Measurements from ENCODE around the gene NAXD.
"Not testable (repeated sequence)": the region's sequence is repeated elsewhere in the genome, so short reads cannot be mapped to it uniquely, and the experiment has no call there.

Gene NAXD

DNA sequence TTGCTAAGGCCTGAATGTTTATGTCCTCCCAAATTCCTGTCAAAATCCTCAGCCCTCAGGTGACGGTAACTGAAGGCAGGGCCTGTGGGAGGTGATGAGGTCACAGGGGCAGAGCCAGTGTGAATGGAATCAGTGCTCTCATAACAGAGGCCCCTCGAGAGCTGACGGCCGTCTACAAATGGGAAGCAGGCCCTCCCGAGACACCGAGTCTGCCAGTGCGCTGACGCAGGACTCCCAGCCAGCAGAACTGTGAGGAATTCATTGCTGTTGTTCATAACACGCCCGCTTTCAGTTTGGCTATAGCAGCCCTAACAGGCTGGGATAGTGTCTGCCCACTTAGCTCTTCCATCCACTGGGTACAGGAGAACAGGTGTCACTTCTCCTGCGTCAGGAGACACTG is 49.3 kb downstream of the NAXD start:
- DNase-seq (ENCODE audit: low spot score) = no peak

DNA sequence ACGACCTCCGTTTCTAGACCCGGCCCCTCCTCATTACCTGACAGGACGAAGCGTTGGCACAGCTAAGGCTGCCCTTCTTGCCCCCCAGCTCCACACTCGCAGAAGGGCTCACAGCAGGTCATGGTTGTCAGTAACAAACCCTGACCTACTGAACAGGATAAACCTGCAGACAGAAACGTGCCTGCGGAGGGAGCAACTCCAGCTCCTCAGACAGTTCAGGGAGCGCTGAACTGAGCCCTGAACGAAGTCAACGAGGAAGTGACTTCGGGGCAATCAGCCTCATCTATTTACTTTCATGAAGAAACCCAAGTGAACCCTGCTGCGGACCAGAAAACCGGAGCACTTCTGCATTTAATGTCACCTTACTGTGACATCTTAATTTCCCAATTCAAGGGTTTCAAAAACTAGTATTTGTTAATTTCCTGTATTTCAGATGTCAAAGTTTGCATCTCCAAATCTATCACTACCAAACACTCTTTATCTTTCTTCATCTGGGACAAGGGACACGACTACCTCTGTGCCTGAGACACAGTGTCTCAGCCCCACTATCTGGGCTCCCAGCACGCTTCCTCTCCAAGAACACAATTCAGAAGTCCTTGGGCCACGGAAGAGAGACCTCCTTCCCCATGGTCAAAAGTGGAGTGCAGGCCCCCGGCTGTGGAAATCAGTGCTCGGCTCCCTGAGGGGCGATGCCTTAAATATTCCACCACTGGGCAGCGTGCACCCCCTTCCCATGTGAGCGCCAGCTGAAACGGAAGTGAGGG is 50.3 kb downstream of the NAXD start:
- DNase-seq (ENCODE audit: low spot score) = no peak

DNA sequence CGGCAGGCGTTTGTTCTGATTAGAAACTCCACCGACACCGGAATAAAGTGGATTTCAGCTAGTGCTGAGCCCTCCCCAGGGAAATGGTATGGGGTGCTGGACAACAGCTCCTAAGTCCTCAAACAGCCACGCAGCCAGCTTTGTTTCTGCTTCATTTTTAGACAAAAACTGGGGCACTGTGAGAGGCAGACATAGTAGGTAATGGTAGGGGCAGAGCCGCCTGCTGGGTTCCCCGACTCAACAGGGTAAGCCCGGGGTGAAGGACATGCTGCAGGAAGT is 50.8 kb downstream of the NAXD start:
- DNase-seq (ENCODE audit: low spot score) = no peak

DNA sequence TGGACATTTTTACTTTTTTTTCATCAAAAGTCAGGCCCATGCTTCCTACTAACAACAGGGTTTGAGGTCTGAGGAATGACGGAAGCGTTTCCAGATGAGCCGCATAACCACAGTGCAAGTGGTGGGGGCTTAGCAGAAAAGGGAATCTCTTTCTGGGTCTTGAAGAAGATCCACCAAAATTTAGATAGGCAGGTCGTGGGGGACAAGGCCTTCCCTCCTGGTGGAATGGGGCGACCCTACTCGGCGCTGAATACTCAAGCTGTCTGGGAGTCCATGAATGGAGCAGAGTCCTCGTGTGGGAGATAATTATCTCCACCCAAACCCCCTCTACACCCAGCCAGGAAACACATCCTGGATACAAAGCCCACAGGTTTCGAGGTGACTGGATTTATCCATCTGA is 53.7 kb downstream of the NAXD start:
- DNase-seq (ENCODE audit: low spot score) = no peak

DNA sequence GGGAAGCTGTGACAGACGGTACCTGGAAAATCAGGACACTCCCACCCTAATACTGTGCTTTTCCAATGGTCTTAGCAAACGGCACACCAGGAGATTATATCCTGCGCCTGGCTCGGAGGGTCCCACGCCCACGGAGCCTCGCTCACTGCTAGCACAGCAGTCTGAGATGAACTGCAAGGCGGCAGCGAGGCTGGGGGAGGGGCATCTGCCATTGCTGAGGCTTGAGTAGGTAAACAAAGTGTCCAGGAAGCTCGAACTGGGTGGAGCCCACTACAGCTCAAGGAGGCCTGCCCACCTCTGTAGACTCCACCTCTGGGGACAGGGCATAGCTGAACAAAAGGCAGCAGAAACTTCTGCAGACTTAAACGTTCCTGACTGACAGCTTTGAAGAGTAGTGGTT is 54.5 kb downstream of the NAXD start:
- DNase-seq (ENCODE audit: low spot score) = not testable (repeated sequence)

DNA sequence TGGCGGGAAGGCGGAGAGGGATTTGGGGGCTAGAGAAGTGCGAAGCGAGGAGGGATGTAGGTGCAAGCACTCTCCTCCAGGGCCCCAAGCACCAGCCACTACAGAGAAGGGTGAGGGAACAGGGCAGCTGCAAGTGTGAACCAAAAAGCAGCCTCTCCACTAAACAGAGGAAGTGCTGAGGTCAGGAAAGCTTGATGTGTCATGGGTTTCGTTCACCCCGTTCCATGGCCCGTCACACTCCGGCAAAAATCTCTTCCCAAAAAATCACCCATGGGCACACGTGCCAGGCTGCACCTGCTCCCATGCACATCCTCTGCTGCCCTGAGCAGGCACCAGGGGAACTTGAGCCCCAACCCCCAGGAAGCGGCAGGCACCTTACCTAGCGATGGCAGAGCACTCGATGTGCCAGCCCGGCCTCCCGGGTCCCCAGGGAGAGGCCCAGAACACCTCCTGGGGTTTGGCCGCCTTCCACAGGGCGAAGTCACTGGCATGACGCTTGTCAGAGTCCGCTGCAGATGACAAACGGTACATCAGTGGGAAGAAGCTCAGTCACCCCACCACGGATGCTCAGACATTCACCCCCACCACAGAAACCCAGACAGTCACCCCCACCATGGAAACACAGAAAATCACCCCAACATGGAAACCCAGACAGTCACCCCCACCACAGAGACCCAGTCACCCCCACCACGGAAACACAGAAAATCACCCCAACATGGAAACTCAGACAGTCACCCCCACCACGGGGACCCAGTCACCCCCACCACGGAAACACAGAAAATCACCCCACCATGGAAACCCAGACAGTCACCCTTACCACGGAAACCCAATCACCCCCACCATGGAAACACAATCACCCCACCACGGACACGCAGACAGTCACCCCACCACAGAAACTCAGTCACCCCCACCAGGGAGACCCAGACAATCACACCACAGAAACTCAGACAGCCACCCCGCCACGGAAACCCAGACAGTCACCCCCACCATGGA is 61.5 kb downstream of the NAXD start:
- no peak for DNase-seq (ENCODE audit: low spot score)

DNA sequence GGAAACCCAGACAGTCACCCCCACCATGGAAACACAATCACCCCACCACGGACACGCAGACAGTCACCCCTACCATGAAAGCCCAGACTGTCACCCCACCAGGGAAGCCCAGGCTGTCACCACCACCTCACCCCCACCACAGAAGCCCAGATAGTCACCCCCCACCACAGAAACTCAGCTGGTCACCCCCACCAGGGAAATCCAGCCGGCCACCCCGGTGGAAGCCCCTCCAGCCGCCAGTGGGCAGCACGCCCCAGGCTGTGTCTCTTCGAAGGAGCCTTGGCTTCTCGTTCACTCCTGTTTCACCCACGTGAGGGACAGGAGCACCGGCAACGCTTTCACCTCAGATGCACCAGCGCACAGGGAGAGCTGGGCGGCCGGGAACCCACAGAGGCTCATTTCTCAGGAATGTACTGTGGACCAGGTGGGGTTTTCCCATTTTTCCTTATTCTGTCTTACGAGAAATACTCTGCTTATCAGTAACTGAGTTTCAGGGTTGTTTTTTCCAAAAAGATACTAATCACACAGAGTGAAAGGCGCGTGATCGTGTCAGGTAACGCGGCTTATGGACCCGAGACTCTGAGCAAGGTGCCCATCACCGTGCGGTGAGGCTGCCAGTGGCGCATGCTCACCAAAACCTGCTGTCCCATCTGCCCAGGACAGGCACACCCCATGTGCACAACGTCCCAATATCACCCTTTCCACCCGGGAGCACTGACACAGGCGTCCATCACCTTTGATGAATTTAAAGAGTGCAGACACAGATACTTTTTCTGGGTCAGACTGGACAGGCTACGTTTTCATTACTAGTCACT is 62.6 kb downstream of the NAXD start:
- no peak for DNase-seq (ENCODE audit: low spot score)

DNA sequence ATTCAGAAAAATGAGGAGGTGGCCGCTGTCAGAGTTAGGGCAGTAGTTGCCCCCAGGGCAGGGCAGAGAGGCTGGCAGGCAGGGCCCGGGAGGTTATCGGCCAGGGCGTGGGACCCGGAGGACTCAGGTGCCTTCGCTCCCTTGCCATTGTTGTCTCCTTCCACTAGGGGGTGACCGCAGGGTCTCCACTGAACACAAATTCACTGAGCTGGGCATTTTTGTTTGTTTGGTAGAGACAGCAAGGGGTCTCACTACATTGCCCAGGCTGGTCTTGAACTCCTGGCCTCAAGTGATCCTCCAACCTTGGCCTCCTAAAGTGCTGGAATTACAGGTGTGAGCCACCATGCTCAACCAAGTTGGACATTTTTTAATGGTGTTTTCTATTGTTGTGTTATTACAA is 65.5 kb downstream of the NAXD start:
- DNase-seq (ENCODE audit: low spot score) = no peak

DNA sequence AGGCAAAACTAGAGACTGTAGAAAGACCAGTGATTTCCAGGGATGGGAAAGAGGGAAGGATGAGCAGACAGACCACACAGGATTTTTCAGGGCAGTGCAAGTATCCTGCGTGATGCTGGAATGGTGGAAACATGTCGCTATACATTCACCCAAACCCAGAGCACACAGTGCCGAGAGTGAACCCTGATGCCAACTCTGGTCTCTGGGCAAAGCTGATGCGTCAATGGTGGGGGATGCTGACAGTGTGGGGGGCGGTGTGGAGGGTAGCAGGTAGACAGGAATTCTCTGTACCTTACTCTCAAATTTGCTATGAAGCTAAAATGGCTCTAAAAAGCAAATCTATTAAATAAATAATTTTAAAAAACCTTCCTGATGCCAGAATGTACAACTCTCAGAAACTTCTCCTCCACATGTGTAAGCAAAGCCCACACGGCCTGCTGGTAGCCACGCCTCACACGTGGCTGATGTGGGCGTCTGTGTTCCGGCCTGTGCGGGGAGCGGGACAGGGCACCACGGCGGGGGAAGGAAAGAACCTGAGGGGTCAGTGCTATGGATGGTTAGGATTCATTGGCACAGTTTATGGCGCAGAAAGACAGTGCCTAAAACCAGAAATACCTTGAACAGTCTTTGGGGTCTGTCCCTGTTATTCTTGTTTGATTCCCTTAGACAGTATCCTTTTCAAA is 66.7 kb downstream of the NAXD start:
- no peak for DNase-seq (ENCODE audit: low spot score)

DNA sequence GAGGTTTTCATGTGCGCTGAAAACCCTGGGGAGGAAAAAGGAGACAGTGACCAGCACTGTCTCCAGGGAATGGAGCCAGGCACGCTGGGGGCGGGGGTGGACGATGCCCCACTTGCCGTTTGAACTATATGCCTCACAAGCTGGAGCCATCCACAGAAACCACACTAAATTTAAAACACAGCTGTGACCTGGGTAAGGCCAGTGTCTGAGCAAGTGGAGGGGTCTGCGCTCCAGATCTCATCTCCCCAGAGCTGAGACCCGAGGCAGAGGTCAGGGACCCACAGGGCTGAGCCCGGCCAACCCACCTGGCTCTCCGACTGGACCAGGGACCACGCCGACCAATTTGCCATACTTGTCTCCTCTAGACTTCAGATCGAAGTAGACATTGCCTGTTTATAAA is 67.4 kb downstream of the NAXD start:
- DNase-seq (ENCODE audit: low spot score) = no peak

DNA sequence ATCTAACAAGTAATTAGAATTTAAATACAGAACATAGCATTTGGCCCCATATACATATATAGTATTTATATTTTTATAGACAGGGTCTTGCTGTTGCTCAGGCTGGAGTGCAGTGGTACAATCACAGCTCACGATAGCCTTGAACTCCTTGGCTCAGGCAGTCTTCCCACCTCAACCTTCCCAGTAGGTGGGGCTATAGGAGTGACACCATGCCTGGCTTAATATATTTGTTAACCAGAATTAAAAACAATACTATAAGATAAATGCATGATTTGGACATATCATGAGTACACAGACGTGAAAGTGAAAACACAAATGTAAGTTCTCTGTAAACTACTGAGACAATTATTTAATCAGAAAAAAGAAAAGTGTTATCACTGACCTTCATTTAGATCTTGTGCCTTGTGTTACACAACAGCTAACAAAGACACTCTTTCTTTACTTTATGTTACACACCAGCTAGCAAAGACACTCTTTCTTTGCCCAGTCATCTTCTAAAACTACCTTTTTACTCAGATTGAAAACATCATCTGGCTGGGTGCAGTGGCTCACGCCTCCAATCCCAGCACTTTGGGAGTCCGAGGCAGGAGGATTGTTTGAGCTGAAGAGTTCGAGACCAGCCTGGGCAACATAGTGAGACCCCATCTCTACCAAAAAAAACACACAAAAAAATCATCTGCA is 68.0 kb downstream of the NAXD start:
- DNase-seq (ENCODE audit: low spot score) = no peak

DNA sequence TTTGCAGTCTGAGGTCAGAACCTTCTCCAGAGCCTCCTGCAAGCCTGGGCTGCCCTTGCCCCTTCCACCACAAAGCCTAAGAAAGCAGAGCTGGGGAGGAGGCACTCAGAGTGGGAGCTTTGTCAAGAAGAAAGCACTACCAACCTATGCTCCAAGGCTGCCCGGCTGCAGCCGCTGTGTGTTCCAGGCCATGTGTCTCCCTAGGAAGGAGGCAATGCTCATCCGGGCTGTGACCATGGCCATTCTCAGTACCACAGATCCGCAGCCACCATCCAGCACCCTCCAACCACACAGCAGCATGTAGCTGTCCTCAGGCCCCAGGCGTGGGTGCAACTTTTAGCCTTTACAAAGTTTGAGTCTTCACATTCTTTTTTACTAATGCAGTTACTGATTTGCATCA is 68.6 kb downstream of the NAXD start:
- no peak for DNase-seq (ENCODE audit: low spot score)

DNA sequence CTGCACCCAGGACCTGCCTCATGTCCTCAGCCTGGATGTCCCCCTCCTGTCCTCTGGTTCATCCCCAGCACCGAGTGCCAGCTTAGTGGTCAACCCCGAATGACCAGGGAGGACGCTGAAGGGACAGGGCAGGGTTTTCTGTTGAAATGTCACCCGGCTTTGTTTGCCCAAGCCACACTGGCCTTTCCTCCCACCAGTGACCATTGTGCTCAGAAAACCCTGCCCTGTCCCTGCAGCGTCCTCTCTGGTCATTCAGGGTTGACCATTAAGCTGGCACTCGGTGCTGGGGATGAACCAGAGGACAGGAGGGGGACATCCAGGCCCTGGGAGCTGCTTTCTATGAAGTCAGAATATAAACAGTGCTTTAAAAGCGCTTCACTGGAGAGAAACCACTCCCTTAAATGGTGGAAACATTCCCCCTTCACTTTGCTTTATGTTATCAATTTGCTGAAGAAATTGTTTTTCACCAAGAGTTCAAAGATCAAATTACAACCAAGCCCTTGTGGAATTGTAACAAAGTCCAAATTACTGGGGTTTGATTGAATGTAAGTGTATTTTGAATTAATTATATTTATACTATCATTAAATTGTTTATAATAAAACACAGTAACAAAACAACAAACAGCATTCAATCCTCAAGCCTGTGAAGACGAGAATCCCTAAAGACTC is 69.2 kb downstream of the NAXD start:
- no peak for DNase-seq (ENCODE audit: low spot score)

DNA sequence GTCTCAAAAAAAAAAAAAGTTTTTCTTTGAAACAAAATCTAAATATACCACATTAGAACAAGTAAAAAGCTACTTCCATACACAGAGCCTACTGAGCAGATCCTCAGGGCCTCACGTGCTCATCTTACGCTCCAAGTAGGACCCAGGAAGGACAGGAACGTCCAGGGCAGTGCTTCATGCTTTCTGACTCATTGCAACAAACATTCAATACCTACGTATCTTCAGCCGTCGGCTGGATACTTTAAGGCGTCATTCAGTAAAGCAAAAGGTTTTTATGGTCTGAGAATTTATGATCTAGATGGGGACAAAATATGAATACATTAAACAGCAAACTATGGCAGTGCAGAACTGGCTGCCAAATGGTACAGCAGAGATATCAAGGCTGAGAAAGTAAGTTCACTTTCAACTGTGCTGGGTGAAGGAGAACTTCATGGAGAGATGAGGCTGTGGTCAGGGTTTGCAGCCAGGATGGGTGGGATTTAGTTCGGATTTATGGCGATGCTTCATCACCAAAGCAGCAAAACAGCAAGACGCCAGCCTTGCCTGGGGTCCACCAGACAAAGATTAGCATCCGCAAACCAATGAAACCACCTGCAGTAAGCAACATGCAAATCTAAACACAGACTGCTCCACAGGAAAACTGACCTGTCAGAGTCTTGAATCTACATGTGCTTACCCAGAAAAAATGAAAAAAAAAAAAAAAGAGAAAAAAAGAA is 70.1 kb downstream of the NAXD start:
- no peak for DNase-seq (ENCODE audit: low spot score)

DNA sequence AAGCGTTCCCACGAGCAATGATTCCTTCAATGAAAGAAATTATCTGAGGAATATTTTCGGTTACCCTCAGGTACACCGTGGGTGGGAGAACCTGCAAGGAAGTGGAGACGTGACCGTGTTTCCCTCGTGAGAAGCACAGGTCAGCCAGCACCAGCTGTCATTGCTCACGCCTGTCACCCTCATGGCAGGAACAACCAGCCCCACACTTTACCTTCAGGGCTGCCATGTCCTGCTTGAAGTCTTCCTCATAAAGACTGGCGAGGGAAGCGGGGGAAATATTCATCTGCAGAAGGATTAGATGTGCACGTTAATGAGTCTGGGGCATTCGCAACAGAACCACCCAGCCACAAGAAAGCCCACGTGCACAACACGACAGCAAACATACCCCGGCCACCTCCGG is 72.4 kb downstream of the NAXD start:
- DNase-seq (ENCODE audit: low spot score) = no peak

DNA sequence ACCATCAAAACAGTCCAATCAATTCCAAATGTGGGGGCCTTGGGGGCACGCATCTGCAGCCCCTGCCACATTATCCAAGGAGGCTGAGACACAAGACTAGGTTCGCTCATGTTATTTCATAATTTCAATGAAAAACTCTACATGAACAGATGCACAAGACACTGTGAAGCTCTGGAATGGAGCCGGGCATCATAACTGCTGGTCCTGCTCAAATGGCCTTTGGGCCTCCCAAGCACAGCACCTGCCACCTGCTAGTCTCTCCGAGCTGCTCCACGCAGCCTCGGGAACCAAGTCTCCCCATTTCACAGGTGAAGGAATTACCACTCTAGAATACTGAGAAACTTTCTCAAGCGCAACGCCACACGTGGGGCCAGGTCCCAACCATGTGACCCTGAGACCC is 73.7 kb downstream of the NAXD start:
- no peak for DNase-seq (ENCODE audit: low spot score)
